GM19239 (cell line): ENCODE data around the gene MEIS3.
A peak's percentile ranks its signal among the peaks of the same experiment; 100 is the strongest.
"Not testable (repeated sequence)": the region's sequence is repeated elsewhere in the genome, so short reads cannot be mapped to it uniquely, and the experiment has no call there.

Experiments
- DNase-seq: peaks from one replicate; pipeline ENCODE4 v3.0.0; 2011; ENCODE audit warnings: low spot score; ENCODE audit not compliant: insufficient read length
- FAIRE-seq: peaks from 2 replicates; lab custom pipeline; 2011; peaks lifted over from hg19 to GRCh38; lab: Jason Lieb, UNC

Gene MEIS3

GRCh38 chr19:47417746-47418691 is 1.3 kb downstream of the MEIS3 start:
- DNase-seq (no peak), FAIRE-seq (no peak)

GRCh38 chr19:47417107-47417745 is 2.1 kb downstream of the MEIS3 start:
- no peak for DNase-seq
- FAIRE-seq = no peak

- DNase-seq (no peak), FAIRE-seq (no peak)
Measured at GRCh38 chr19:47416643-47416985, 2.7 kb downstream of the MEIS3 start.

GRCh38 chr19:47415953-47416642 is 3.2 kb downstream of the MEIS3 start:
- no peak for DNase-seq

DNA sequence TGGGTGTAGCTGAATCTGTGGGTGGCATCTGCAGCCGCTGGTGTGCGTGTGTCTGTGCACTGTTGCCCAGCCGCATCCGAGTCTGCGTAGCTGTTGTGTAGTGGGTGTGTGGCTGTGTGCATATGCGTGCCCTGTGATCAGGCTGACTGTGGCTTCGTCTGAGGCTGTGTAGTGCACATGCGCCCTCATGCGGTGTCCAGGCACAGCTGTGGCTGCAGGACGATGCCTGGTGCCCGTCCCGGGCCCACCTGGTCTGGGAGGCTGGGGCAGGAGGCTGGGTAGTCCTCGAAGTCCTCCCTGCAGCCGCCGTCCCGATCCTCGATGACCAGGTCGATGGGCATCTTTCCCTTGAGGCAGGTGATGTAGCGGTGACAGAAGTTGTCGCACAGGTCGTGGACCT is 4.9 kb downstream of the MEIS3 start:
- no peak for DNase-seq
- FAIRE-seq = no peak

More at GRCh38 chr19:47415953-47416642, 3.2 kb downstream of the MEIS3 start:
- no peak for FAIRE-seq

DNA sequence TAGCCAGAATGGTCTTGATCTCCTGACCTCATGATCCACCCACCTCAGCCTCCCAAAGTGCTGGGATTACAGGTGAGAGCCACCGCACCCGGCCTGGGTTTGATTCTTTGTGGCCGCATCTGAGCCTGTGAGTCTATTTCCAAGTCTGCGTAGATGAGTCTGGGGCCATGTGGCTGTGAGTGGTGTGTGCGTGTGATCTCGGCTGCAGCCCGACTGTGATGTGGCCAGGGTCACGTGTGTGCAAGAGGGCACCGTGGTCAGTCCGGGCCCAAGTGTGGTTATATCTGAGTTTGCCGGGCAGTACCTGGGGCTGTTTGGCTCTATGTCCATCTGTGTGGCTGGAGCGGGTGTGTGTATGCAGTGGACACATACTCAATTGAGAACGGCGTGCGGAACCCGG is 5.4 kb downstream of the MEIS3 start:
- no peak for FAIRE-seq
- DNase-seq = no peak

- FAIRE-seq, DNase-seq: not testable (repeated sequence)
Measured at GRCh38 chr19:47411696-47412095, 7.6 kb downstream of the MEIS3 start.

DNA sequence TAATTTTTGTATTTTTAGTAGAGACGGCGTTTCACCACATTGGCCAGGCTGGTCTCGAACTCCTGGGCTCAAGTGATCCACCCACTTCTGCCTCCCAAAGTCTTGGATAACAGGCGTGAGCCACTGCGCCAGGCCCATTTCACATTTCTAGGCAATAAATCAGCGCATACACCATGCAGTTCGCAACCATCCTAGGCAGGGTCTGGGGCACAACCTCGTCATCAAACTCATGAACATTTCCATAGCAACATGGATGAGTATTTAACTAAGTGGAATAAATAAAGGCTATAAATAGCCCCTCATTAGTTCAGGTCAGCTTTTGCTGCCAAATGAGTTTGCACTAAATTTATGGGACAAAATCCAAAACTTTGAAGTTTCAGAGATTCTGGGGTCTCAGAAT is 8.2 kb downstream of the MEIS3 start:
- DNase-seq (no peak), FAIRE-seq (no peak)

DNA sequence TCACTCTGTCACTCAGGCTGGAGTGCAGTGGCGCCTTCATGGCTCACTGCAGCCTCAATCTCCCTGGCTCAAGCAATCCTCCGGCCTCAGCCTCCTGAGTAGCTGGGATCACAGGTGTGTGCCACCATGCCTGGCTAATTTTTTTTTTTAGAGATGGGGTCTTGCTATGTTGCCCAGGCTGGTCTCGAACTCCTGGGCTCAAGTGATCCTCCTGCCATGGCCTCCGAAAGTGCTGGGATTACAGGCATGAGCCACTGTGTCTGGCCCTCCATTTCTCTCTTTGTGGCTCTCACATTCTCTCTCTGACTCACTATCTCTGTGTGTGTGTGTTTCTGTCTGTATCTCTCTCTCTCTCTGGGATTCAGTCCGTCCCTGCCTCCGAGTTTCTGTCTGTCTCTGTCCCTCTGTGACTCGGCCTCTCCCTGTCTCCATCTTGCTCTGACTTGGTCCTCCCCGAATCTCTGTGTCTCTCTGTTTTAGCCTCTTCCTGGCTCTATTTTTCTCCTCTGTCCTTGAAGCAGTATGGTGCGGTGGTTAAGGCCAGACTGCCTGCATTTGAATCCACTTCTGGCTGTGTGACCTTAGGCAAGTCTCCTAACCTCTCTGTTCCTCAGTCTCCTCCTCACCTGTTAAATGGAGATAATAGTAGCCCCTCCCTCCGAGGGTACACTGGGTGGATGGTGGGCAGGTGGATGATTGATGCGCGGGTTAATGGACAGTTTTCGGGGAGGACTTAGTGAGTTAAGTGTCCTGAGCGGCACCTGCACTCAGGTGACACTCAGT is 11.0 kb downstream of the MEIS3 start:
- no peak for FAIRE-seq
- no peak for DNase-seq

DNA sequence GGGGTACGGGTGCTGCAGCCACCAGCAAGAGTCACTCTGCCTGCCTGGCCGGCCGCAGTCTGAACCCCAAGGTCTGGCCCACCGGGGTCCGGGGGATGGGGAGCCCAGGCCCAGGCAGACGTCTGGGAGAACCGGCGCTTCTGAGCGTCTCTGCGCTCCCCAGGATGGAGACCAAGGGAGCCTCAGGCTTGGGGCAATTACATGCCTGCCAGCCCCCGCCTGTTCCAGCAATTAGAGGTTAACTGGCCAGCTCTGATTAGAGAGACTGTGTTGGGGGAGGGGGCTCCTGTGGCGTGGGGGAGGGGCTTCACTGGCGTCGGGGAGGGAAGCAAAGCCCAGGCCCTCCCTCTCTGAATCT is 11.9 kb downstream of the MEIS3 start:
- DNase-seq (no peak), FAIRE-seq (no peak)

GRCh38 chr19:47406711-47407416 is 12.5 kb downstream of the MEIS3 start:
- no peak for FAIRE-seq
- DNase-seq = no peak

DNA sequence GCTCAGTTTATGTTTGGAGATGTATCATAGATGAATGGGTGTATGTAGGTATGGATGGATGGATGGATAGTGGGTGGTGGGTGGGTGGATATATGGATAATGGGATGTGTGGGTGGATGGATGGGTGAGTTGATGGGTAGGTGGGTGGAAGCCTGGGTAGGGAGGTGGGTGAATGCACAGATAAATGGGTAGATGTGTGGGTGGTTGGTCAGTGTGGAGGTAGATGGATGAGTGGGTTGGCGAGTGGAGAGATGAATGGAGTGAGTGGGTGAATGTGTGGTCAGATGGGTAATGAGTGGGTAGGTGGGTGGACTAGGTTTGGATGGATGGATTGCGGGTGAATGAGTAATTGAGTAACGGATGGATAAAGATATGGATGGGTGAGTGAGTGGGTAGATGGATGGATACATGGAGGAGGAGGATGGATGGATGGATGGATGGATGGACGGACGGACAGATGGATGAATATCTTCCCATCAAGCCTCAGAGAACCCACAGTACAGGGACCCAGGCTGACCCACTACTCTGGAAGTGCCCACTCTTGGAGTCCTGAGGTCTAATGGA is 13.4 kb downstream of the MEIS3 start:
- FAIRE-seq (no peak), DNase-seq (no peak)

DNA sequence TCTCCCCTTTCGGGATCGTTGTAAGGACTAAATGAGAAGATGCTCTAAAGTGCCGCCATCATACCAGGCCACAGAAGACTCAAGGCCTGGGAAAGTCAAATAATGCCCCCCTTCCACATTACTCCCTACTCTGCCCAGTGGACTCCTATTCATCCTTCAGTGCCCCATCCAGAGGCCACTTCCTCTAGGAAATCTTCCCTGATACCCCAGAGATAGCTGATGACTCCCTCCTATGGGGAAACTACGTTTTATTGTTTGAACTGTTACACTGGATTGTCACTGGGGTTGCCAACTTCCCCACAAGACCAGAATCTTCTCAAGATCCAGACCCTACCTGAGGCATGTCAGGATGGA is 14.2 kb downstream of the MEIS3 start:
- FAIRE-seq = no peak

DNA sequence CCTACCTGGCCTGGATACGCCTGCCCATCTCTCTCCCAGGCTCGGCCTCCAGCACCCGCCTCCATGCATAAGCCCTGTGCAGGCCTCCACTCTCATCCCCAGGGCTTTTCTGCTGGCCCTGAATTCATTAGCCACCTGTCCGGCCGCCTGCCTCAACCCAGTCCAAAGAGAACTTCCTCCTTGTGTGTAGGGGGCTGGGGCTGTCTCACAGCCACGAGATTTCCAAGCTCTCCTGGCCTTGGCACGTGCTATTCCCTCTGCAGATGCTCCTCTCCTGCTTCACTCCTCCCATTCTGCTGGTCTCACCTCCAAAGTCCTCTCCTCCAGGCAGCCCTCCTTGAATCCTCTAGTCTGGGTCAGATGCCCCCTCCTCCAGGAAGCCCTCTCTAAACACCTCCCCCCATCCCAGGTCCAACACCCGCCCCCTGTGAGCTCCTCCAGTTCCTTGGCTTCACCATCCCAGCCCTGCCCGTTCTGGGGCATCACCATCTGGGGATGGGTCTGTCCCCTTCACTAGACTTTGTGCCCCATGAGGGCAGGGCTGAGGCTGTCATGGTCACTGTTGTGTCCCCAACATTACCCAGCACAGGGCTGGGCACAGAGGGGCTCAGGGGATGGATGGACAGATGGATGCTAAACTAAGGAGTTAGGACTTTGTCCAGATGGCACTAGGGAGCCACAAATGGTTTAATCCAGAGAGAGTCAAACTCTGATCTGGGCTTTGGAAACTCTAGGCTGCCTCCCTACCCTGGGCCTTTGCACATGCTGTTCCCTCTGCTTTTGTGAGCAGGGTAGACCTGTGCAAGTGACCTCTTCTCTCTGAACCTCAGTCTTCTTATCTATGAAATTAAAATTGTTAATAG is 14.8 kb downstream of the MEIS3 start:
- FAIRE-seq (no peak), DNase-seq (no peak)

More for the DNA sequence above, 14.2 kb downstream of the MEIS3 start:
- DNase-seq = no peak

GRCh38 chr19:47402504-47402903 is 16.8 kb downstream of the MEIS3 start:
- no peak for FAIRE-seq
- DNase-seq = no peak

- DNase-seq = no peak
- no peak for FAIRE-seq
Measured at GRCh38 chr19:47398707-47399597, 20.4 kb downstream of the MEIS3 start.

DNA sequence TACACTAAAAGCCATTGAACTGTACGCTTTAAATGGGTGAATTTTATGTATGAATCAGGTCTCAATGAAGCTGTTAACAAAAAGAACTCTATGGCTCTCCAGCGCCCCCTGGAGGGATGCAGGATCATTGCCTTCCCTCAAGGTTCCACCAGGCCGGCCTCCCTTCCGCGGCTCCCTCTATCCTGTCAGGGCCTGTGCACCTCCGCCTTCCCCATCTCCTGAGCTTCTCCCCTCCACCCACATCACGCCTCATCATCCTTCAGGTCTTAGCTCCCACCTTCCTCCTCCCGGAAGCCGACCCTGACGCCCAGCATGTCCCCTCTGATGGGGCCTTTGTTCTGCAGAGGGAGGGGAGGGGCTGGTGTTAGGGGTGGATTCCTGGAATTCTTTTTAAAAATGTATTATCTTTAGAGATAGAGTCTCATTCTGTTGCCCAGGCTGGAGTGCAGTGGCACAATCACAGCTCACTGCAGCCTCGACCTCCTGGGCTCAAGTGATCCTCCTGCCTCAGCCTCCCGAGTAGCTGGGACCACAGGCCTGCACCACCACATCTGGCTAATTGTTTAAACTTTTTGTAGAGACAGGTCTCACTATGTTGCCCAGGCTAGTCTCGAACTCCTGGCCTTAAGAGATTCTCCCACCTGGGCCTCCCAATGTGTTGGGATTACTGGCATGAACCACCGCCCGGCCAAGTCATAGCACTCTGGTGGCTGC is 27.7 kb downstream of the MEIS3 start:
- peak; percentile 76 for FAIRE-seq
- DNase-seq = peak; percentile 53
